NCI-H1092 (cell line): ENCODE measurements around the gene TFF3.
"Not testable (repeated sequence)": the region's sequence is repeated elsewhere in the genome, so short reads cannot be mapped to it uniquely, and the experiment has no call there.

ENCODE experiments used
- DNase-seq: peaks from one replicate; lab custom pipeline; 2025; lab: John Stamatoyannopoulos, UW

TFF3 gene

DNA sequence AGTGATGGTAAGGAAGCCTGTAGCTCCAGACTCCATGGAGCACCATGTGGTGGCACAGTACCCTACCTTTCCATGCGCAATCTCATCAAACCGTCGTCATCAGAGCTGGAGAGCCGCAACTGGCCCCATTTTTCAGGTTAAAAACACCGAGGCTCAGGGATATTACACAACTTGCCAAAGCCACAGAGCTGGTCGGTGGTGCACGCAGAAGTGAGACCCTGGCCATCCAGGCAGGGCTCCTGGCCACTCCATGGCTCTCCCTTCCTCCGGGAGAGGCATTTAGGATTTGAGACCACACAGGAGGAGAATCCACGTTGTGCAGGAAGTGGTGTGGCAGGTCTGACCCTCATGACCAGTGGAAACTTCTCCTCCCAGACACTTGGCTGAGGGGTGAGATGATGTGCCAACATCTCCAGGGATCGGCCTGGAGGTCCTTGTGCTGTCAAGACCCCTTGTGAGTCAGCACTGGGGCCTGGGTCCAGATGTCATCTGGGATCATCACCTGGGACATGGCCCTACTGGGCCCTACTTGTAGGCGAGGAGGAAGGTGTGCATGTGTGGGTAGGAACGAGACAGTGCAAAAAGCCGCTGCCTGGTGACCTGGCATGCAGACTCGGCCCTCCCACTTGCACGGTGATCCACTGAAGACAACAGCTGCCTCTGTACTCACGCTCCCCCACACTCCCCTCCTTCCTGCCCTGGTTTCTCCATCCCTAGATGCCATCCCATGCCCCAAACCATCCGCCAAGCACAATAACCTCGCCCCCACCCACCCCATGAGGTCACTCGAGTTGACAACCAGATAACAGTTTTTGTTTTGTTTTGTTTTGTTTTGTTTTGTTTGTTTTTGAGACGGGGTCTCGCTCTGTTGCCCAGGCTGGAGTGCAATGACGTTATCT lies 10.4 kb downstream of the TFF3 start:
- no peak for DNase-seq

DNA sequence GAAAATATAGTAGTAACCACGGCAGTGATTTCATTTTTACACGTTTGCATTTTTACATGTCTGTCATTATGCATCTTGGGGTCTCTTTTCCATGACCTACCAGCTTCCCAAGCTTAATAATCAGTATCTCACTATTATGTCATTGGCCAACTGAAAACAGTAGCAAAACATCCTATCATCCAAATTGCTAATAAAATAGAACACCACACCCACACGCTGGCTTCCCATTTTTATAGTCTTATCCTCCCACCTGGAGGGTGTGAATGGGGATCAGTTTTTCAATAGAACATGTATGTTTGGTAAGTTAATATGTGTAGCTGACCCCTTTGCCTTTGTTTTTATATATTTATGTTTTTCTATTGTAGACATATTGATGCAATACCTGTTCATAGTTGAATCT lies 11.8 kb downstream of the TFF3 start:
- no peak for DNase-seq

DNA sequence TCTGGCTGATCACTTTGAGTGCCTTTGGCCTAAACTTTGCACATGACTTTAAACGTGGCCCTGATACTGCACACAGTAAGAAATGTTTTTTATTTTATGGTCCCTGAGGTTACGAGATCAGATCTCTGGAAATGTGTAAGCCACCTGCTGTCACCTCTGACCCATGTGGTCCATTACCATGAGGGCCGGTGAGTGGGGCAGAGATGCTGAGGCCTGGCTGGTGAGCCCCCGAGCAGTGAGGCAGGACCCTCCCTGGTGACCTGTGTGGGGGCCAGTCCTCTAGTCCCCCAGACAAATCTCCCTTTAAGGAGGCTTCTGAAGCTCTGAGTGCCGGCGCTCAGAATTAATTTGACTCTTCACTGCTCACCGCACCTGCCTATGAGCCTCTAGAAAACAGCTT lies 12.4 kb downstream of the TFF3 start:
- no peak for DNase-seq

DNA sequence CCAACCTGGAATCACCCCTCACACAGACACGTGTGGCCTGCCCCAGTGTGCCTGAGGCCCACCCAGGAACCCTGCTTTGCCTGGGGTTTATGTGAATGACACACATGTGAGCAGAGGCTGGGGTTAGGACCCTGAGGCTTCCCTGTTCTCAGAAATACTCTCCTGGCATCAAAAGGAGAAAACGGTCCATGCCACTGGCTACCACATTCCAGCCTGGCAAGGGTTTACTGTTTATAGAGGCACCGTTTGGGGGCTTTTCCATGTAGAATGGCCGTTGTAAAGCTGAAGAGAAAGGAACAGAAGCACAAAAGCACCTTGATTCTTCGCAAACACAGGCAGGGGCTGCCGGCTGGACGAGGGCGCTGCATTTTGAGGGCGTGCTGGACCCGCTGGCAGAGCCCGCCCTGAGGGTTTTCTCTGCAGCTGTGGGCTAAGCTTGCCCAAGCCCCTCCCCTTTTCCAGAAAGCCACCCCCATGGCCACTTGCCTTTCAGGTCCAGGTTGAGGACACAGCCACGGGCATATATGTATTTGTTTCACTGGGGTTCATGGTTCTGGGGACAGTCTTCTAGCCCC lies 13.0 kb downstream of the TFF3 start:
- peak; percentile 28 for DNase-seq

DNA sequence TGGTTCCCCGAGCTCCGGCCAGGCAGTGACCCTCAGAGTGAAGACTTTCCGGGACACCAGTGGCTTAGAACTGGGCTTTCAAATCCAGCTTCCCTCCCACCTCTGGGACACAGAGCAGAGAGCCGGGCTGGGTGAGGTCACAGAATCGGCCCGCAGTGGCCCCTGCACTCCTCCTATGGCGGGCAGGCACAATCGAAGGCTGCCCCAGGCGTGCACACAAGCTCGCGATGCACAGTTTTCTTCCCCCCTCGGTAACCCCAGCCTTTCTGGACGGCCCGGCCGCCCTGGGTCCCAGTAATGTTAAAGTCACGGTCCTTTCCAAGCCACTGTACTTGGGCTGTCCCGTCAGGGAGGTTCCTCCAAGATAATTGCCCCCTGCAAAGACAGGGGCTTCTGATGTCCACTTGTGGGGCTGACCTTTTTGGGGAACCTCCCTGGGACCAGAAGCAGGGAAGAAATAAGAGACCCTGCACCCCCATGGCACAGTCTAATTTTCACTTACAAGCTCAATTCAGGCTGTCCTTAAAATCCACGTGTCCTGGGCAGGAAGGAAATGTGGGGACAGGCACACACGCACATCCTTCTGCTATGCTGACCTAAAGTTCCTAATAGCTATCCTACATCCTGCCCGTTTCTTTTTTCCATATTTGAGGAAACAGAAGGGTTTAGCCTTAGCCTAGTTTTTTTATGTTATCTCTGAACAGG lies 13.7 kb downstream of the TFF3 start:
- DNase-seq = no peak

- DNase-seq = no peak
These were observed 14.3 kb downstream of the TFF3 start for GRCh38 chr21:42300956-42301355.

- no peak for DNase-seq
These were observed 15.1 kb downstream of the TFF3 start for GRCh38 chr21:42300045-42300583.

DNA sequence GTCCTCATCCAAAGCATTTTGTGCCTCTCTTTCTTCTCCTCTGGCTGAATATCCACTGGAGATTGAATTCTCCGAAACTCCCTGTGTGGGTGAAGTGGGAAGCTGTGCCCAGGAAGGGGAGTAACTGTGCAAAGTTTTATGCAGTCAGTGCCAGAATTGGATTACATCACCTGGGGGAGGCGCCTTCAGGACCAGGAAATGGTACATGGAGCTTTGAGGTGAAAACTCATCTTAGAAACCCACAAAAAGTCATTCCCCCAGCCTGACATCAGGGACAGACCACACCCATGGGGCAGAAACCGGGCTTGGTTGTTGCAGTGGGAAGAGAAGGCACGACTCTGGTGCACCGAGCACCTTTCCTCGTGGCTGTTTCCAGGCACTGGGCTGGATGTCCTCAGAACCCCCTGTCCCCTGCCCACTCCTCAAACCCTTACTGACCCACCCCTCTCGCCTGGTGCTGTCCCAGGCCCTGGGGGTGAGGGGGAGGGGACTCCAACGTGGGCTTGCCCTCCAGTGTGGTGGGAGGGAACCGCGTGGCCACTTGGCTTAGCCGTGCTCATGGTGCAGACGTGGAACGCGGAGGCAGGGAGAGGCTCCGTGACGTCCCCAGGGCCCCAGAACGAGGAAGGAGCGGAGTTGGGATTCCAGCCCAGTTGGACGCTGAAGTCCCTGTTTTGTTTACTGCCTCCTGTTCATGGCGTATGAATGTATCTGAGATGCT lies 15.7 kb downstream of the TFF3 start:
- DNase-seq = no peak

DNA sequence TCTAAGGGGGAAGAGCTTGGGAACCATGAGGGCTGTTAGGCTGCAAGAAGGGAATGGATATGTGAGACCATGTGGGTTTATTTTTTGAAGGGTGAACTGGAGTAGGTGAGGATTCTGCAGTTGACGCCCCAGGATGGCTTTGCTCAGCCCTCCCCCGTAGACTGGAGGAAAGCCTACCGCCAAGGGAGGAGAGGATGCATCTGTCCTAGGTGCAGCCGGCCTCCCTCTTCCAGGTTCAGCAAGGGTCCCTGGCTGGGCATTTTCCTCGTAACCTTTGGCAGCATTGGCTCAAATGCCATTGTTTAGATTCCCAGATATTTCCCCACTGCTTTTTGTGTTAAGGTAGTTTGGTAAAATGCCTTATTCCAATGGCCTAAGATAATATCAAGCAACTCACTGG lies 16.6 kb downstream of the TFF3 start:
- DNase-seq = no peak

- DNase-seq = no peak
These were observed 17.0 kb downstream of the TFF3 start for GRCh38 chr21:42298237-42298636.

GRCh38 chr21:42297377-42297776 lies 17.8 kb downstream of the TFF3 start:
- DNase-seq = no peak

DNA sequence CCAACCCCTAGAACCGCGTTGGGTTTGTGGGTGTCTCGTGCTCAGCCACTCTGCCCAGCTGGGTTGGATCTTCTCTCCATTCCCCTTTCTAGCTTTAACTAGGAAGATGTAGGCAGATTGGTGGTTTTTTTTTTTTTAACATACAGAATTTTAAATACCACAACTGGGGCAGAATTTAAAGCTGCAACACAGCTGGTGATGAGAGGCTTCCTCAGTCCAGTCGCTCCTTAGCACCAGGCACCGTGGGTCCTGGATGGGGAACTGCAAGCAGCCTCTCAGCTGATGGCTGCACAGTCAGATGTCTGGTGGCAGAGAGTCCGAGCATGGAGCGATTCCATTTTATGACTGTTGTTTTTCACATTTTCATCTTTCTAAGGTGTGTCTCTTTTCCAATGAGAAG lies 18.7 kb downstream of the TFF3 start:
- no peak for DNase-seq

- DNase-seq = no peak
These were observed 19.4 kb downstream of the TFF3 start for GRCh38 chr21:42295845-42296244.

DNA sequence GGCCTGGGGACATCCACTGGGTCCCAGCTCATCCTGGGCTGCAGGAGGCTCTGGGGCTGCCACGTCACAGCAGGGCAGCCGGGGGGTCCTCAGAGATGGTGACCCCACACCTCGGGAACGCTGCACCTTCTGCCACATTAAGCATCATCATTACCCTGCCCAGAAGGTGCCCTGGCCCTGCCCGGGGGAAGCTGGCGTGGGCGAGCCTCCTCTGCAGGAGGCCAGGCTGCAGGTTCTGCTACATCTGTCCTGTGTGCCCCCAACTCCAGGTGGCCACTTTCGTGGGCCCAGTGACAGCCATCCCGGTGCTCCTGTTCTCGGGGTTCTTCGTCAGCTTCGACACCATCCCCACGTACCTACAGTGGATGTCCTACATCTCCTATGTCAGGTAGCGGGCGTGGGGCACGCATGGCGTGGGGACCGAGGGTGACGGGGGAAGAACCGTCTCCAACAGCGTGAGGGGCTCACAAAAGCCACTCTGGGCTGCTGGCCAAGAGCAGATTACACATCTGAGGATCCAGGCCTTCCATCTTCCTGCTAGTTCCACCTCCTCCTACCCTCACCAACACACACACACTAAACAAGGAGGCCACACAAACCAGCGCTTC lies 20.8 kb downstream of the TFF3 start:
- DNase-seq = no peak

- no peak for DNase-seq
These were observed 21.4 kb downstream of the TFF3 start for GRCh38 chr21:42293649-42294272.

DNA sequence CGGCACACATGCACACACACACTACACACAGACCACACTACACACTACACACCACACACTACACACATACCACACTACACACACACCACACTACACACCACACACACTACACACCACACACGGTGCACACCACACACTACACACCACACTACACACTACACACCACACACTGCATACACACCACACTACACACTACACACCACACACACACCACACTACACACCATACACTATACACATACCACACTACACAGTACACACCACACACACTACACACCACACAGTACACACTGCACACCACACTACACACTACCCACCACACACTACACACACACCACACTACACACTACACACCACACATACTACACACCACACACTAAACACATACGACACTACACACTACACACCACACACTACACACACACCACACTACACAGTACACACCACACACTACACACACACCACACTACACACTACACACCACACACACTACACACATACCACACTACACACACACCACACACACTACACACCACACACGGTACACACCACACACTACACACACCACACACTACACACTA lies 22.6 kb downstream of the TFF3 start:
- not testable (repeated sequence) for DNase-seq

- no peak for DNase-seq
These were observed 23.3 kb downstream of the TFF3 start for GRCh38 chr21:42291751-42292562.

- no peak for DNase-seq
These were observed 24.0 kb downstream of the TFF3 start for GRCh38 chr21:42291003-42291750.

DNA sequence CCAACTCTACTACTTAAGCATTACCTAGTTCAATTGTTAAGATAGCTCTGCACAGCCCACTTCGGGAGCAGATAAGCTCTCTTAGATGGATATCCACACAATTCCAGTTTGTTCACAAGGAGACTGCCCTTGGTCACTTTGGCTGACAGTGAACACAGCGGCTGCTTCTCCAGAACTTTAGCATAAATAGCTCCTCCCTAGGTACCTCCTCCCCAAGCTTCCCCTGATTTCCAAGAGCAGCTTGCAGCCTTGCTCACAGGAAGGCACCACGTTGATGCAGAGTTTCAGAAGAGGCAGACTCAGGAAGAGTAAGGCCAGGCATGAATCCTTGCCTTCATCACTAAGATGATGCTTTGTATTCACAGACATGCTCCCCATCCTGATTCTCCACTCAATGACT lies 24.7 kb downstream of the TFF3 start:
- DNase-seq = no peak
